ENCODE measurements around the gene AP1S1.

AP1S1 gene

DNA sequence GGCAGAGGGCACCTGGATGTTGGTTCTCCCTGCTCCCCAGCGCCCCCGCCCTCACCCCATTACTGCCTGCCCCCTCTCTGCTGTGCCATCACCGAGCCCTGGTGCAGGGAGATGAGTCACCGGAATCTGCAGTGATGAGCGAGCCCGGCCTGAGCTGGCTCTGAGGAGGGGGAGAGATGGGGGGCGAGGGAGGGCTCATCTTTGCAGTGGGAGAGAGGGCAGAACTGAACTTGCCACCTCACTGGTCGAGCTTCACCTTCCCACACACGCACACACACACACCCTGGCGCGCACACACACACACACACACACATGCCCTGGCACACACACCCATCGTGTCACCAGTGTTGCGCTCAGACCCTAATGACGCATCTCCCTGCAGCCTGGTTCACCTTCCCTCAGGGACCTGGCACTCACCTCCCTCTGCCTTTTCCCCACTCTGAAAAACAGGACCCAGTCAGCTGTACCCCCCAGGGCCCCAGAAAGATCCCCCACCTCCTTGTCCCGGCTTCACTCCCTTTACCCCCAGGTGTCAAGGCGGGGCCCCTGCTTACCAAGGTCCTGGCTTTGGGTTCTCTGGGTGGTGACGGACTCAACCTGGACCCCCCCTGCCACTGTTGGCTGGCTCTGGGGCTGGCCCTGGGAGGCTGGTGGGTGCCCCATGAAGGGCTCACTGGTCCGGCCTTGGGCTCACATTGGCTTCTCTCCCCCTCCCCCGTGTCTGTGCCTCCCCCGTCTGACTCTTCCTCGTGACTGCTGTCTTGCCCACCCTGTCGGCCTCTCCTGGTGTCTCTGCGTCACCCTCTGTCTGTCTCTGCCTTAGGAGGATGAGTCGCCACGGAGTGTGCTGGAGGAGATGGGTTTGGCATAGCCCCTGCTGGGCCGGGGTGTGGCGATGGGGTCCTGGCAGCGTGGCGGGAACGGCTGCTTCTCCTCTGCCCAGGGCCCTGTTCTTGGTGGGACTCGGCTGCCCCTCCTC, 5.7 kb downstream of the AP1S1 start:
- no peak for DNase-seq

DNA sequence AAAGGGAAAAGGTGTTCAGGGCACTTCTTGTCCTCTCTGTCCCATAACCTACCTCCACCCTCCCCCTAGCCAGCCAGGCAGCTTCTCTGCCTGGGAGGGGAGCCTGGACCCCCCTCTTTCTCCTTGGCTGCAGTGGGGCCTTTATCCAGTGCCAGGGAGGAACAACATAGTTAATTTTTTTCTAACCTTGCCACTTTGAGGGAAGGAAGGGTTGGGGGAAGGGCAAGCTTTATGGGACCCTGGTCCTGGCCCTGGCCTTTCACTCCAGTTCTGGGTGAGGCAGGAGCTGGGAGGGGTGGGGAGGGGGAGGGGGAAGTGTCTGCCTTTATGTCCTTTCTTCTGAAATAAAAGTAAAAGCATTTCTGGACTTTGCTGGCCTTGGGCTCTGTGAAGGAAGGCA, 6.6 kb downstream of the AP1S1 start:
- DNase-seq = no peak

DNA sequence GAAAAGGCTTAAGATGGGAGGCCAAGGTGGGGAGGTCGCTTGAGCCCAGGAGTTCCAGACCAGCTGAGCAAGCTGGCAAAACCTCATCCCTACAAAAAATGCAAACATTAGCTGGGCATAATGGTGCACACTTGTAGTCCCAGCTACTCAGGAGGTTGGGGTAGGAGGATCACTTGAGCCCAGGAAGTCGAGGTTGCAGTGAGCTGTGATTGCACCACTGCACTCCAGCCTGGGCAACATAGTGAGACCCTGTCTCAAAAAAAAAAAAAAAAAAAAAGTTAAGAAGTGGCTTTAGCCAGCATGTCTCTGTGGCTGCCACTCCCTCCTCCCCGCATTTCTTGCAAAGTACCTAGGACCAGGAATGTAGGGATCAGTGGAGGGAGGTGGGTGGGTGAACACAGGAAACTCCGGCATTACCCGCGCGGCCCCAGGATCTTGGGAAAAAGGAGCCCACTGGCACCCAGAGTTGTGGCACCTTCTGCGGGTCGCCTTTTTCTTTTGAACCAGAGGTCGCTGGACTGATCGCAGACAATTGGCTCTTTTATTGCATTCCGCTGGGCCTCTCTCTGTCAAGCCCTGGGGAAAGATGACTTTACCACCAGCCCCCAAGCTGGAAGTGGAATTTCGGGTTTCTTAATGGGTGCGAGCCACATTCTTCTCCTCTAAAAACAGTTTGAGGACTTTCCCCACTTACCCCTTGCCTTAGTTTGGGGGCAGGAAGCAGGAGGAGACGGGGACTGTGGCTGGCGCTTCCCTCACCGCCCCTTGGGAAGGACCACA, 7.6 kb downstream of the AP1S1 start:
- no peak for DNase-seq

DNA sequence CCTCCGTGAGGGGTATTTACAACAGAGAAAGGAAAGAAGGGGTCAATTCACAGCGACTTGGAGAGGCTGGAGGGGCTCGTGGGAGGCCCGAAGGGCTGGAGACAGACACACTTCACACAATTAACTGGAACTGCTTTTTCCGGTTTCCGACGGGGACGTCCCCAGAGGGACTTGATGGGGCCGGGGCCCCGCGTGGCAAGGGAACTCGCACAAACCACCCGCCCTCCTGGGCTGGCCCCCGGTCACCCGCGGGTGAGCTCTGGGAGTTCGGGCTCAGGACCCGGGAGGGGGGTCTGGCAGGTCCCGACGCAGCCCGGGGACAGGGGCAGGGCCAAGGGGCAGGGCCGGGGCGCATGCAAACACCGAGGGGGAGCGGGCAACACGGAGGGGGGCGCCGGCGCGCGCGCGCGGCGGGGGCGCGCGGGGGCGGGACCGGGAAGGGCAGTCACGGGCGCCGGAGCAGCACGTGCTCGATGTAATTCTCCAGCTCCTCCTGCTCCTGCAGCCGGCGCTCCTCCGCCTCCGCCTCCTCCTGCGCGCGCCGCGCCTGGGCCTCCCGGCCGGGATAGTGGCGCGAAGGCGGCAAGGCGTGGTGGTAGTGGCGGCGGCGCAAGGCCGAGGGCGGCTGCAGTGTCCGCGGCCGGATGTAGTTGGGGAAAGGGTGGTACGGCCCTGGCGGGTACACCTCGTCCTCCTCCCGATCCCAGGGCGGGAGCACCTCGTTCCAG, 8.4 kb downstream of the AP1S1 start:
- no peak for DNase-seq

DNA sequence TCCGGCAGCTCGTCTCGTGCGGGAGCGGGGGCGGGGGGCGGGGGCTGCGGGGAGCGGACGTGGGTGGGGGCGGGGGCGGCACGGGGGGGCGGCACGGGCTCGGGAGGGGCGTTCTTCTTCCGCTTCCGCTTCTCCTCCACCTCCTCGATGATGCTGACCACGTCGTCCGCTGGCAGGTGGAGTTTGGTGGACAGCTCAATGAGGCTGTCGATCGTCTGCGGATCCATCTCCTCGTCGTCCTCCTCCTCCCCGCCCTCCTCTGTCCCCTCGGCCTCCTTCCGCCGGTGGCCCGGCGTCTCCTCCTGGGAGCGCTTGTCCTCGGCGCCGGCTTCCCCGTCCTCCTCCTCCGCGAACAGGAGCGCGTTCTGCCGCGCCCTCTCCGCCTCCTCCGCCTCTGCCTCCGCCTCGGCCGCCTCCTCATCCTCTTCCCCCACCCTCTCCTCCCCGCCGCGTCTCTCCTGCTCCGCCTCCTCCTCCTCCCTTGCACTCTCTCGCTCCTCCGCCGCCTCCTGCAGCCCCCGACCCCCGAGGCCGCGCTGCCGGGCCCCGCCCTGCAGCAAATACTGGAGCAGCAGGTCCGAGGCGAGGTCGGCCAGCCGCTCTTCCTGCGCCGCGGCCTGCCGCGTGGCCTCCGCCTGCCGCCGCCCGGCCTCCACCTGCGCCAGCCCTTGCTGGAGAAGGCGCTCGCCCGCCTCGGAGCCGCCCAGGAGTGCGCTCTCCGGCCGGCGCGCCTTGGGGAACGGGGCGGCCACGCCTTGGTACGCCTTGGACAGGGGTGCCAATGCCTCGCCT, 9.2 kb downstream of the AP1S1 start:
- no peak for DNase-seq

DNA sequence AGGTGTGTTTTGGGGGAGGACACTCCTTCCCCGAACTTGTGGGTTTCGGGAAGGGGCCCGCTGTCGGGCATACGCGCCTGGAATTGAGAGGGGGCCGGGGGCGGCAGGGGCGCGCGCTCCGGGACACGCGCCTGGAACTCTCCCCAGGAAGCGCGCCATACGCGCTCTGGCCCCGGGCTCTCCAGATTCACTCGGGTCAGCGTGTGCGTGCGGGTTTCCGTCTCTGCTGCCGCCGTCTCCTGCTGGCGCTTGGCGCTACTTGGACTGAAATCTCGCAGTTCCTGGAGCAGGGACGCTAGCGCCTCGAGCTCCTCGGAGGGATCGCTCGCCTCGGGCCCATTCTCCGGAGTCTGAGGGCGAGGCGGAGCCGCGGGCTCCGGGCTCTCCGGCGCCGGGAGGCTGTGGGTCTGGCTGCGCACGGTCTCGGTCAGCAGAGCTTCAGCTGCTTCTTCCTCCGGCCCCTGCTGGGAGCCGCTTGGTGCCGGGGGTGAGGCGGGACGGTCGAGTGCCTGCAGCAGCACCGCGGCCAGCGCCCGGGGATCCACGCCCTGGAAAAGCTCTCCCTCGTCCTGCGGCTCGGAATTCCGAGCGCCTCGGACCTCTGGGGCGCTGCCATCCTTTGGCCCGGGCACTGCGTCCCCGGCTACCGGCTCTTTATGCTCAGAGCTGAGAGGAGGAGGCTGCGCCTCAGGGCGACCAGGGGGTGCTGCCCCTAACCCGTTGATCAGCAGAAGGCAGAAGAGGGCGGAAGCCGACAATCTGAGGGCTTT, 10.0 kb downstream of the AP1S1 start:
- no peak for DNase-seq

DNA sequence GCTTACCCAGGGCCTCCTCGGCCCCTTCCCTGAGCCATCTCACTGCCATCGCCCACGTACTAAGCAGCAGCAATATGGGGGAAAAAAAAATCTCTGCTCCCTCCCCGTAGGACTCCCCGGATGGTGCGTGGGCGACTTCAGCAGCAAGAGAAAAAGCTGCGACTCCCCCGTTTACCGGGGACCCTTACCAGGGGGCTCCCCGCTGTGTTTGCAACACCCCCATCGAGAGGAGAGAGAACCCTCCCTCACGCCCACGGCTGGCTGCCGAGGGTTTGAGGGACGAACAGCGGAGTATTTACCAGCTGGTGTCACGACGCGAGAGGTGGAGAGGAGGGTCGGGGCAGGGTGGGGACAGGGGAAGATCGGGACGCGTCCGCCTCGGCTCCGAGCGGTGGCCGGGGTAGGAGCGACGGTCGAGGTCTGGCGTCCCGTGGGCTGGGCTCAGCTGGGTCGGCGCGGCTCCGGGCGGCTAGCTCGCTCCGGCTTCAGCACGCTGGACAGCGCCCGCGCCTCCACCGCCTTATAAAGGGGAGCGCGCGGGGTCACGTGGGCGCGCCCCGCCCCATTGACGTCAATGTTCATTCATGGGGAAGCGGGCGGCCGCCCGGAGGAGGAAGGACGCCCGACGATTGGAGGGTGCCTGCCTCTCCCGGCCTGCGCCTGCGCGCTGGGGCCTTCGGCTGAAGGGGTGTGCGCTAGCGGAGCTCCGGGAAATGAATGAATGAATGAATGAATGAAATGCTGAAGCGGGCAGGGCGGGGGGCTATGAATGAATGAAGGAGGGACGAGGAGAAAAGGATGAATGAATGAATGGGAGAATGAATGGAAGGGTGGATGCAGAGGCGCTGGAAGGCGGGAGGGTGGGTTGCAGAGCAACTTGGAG, 11.0 kb downstream of the AP1S1 start, which contains the start of gene VGF:
VGF (minus strand) TSS at position 495 of the 883 bp plus-strand sequence. CDS start 726 bp downstream, outside the sequence.
- DNase-seq = peak; percentile 87

DNA sequence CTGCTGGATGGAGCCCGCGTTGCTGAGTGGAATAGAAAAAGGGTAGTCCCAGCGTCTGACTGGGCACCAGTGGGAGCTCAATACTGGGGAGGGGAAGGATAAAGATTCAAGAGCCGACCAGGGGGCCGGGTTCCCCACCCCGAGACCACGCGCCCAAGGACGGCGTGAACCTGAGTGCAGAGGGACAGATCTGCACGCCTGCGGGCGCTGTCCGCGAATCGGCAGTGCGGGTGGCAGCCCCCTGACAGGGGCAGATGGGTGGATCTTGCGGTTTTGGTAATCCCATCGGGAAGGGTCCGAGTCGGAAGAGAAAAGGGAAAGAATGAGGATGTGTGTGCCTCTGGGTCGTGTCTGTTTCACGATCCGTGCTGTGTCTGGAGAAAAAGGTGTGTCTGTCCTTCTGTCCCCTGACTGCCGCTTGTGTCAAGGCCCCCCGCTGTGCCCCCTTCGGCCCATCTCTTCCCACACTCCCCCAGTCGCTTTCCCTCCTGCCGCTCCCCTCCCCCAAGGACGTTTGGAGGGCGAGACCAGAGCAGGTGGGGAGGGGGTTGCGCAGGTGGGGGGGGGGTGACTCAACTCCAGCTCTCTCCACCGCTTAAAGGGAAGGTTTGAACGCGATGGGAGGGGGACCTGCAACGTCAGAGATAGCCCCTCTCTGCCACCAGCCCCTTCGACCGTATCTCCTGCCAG, 11.8 kb downstream of the AP1S1 start:
- no peak for DNase-seq

DNA sequence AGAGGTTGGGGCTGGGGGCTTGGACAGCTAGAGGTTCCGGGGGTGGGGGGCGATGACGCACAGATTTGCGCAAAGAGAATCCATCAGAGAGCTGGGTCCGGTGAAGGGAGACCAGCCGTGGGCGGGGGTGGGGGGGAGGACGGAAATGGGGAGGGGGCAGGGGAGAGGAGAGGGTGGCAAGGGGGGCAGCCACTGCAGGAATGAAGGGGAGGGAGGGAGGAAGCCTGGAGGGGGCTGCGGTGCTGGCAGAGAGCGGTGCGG, 12.3 kb downstream of the AP1S1 start:
- no peak for DNase-seq

DNA sequence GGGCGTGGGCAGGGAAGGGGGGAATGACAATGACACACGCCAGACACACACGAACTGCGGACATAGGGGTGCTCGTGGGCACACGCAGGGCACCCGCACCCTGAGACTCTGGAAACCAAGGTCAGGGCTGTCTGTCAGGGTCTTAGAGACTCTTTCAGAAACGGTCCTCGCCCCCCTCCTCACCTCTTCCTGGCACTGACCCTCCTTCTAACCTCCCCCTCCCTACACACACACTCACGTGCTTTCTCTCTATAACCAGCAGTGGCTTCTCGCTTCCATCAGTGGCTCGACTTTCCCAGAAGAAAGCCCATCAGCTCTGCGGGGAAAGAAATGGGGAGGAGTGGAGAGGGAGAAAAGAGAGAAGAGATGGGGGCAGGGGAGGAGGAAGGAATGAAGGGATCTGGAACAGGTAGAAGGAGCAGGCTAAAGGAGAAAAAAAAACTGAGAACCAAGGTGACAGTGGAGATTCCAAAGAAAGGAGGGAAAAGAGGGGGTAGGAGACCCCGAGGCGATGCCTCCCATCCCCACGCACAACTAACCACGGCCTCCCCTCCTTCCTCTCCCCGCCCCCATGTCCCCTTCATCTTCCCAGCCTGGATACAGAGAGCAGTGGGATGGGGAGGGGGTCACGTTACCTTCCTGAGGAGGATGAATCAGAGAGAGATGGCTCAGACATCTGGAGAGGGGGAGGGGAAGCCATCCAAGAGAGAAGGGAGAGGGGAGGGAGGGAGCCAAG, 12.8 kb downstream of the AP1S1 start:
- DNase-seq = no peak

DNA sequence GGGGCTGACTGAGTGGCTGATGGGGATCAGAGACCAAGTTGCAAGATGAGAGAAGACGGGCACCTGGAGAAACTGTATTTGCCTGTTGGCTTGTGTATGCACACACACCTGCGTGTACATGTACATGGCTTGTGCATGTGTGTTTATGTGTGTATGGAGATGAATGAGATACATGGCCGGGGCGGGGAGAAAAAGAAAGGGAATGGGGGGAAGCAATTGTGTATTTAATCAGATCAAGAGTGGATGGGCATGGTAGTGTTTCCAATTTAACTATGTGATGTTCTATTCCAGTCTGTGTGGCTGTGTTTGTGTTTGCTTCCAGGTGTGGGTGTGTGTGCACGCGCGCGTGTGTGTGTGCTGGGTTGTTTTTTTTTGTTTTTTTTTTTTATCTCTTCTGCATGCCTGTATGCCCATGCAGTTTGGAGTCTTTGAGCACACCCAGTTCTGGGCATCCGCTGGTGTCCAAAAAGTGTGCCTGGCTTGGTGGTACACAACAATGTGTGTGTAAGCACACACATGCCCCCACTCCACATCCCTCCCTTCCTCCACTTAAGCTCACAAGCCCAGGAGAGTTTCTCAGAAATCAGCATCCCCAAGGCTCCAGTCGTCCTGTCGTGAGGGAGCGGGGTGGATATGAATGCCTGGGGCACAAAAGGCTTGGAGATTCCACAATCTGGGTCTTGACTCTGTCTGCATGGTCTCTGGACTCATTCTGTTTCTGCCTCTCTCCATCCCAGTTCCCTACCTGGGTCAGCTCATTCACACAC, 13.6 kb downstream of the AP1S1 start:
- DNase-seq = no peak

DNA sequence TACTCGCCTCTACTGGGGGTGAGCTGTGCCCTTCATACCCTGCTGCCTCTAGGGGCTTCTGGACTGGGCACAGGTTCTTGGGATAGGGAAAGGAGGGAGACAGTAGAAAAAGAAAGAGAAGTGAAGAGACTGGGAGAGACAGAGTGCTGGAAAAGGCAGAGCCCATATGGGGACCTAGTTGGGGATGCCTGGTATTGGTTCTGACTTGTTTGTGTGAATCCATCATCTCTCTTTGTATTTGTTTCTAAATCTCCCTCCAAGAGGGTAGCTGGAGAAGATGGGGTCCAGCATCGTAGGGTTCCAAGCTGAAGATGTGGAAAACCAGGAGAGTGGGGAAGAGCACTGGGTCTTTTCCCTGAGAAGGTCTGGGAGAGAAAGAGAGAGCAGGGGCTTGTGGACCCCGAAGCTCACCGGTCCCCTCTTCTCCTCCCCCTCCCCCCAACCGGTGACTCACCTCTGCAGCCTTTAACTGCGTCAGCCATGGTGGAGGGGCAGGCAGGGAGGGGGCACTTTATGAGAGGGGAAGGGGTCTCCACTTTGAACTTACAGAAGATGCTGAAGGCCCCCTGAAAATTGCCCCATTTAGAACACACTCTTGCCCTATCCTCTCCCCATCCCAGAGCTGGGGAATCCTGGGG, 14.3 kb downstream of the AP1S1 start:
- no peak for DNase-seq

DNA sequence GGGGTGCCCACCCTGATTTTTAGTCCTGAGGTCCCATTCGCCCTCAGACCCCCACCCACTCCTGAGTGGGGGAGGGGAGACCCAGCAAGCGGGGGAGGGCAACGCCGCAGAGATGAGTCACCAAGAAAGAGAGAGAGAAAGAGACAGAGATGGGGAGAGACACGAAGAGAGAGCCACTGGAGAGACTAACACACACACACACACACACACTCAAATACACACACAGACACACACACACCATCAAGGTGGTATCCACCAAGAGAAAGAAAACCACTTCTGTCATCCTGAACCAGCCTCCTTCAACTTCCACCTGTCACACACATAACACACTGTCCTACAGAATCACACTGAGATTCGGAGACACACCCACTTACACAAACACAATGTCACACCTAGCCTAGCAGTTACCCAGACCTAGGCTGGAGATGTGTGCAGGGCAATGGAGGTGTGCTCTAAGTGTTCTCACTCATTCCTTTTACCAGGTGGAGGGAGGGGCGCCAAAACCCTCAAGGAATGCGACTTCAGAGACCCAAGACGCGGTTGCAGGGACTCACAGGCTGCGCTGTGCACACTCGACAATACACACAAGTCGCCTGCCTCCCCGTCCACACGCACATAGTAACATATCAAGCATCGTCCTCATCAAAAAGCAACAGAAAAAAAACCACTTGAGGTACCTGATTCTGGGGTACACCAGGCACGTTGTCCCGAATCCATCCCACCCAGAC, 15.0 kb downstream of the AP1S1 start:
- DNase-seq = no peak

DNA sequence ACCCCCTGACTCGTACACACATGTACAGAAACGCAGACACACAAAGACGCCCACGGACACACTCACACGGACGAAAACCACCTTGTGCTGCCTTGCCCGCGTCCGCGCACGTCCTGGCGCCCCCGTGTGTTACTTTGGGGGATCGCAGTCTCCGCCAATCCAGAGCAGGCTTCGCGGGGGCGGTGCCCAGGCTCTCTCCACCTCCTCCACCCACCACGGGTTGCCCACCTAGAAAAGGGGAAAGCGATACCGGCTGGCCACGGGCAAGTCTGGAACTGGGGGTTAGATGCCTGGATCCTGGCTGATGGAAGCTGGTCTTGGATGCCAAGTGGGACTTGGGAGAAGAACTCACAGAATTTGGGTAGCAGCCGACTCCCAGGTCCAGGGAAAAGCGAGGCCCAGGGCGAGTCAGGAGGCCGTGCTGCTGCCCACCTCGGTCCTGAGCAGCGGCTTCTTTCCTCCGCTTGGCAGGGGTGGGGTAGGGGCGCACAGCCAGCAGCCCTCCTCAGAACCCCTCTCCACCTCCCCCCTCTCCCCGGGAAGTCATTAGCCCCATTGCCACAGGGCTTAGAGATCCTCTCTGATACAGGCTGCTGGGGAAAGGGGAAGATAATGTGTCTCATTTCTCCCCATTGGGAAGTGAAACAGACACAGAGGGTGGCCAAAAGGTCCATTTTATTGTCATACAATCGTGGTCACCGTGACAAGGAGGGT, 15.7 kb downstream of the AP1S1 start:
- peak; percentile 71 for DNase-seq

DNA sequence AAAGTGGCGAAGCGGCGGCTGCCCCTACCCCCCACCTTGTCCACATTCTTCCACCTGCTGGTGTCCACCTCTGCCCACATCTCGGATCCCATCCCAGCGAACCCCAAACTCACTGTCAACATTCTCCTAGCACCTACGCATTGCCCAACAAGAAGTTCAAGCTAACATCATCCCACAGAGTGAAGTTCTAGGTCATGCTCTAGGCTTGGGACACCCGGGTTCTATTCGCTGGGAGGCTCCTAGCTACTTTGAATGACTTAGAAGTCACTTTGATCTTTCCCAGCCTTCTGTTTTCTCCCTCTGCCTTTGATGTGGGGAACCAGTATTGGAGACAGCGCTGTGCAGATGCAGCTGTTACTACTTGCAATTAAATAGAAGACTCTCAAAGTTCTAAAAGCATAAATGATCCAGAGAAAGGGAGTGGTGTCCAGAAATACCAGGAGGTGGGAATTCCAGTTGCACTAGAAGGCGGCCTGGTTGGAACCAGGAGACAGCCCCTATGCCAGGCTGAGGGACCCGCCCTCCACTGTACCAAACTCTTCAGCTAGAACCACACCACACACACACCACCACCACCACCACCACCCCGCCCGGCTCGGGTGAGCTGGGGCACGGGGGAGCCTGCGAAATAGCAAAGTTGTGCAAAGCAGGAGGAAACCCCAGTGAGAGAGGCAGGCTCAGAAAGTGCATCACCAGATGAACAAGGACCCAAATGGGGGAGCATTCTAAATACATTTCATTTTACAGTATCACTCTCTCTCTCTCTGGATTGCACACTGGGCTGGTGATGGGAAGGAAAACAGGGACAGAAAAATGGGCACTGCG, 16.6 kb downstream of the AP1S1 start:
- no peak for DNase-seq

DNA sequence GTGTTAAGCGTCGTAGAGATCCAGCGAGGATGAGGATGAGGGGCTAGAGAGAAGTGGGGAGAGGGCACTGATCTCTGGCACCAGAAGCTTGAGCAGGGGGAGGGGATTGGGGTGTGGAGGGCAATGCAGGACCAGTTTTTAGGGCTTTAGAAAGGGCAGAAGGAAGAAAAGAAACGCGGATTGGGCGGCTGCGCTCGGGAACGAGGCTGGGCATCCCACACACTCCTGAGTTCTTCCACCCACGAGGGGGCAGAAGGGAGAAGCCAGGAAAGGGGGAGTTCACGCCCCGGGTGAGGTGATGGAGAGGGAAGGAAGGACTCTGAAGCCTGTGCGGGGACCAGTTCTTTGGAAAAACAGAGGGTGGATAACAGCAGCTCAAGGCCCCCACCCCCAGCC, 17.2 kb downstream of the AP1S1 start:
- no peak for DNase-seq

All from effector CD4-positive, alpha-beta T cell (primary cell).